Stomach smooth muscle (tissue), 2 donors: ENCODE data around the gene ST3GAL3.

Experiments
- H3K27ac ChIP-seq: one replicate; pipeline ENCODE4 v1.7.0; 2013; ENCODE audit warnings: mild to moderate bottlenecking, low read length, inconsistent platforms
- H3K27me3 ChIP-seq, 2 donors: one replicate each; pipeline ENCODE4 v1.7.0; 2013; ENCODE audit warnings: low read length in 2 of 2; ENCODE audit not compliant: insufficient read depth in 2 of 2, control insufficient read depth in 1 of 2
- H3K36me3 ChIP-seq, 2 donors: one replicate each; pipeline ENCODE4 v1.7.0; 2013; ENCODE audit warnings: low read length in 2 of 2; ENCODE audit not compliant: control insufficient read depth in 2 of 2, insufficient read depth in 2 of 2
- H3K4me1 ChIP-seq: one replicate; pipeline ENCODE4 v1.7.0; 2013; ENCODE audit warnings: low read length; ENCODE audit not compliant: control insufficient read depth, insufficient read depth
- H3K4me3 ChIP-seq, 2 donors: one replicate each; pipeline ENCODE4 v1.7.0; 2013; ENCODE audit warnings: low read length in 2 of 2
- H3K9ac ChIP-seq, 2 donors: one replicate each; pipeline ENCODE4 v1.7.0; 2013; ENCODE audit warnings: low read length in 2 of 2, mild to moderate bottlenecking in 1 of 2
- H3K9me3 ChIP-seq, 2 donors: one replicate each; pipeline ENCODE4 v1.7.0; 2013; ENCODE audit warnings: low read length in 2 of 2; ENCODE audit not compliant: control insufficient read depth in 2 of 2
- donor health status: healthy.
- donor health status: Pancreatic carcinoma.

Gene ST3GAL3

DNA sequence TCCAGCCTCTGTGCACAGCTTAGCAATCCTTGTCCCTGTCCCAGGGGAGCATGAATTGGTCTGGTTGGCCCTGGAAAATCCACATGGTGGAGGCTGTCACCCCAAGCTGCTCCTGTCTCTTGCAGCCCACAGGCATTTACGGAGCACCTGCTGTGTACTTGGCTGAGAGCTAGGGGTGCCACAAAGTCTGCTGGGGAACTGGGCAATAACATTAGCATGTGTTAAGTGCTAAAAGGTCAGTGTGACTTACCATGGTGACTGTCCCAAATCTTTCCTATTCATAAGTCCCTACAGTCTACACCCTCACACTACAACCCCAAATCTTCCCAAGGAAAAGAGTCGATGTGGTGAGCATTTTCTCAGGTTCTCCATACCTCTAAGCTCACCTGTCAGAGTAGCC lies 172.7 kb downstream of the ST3GAL3 start:
- Histone ChIP-seq H3K9ac (no peak overlapping the region), H3K27me3 (no peaks in the 10 kb centered on the region), H3K27ac (no peak overlapping the region)

GRCh38 chr1:43880604-43881003 lies 173.3 kb downstream of the ST3GAL3 start:
- no peak overlapping the region for H3K27ac ChIP-seq
- H3K27me3 ChIP-seq, result no peaks in the 10 kb centered on the region
- peaks cover 6% of the 10 kb centered on the region for H3K4me1 ChIP-seq
- H3K9me3 ChIP-seq, result no peaks in the 10 kb centered on the region
- H3K9ac ChIP-seq, result no peak overlapping the region
- H3K4me3 ChIP-seq, result no peak overlapping the region
- H3K36me3 ChIP-seq, result peaks cover 0 to 10% of the 10 kb centered on the region in 2 donors

More for the DNA sequence above, 172.7 kb downstream of the ST3GAL3 start:
- Histone ChIP-seq H3K4me1 (peaks cover 6% of the 10 kb centered on the region), H3K9me3 (no peaks in the 10 kb centered on the region), H3K4me3 (no peak overlapping the region), H3K36me3 (peaks cover 0 to 10% of the 10 kb centered on the region in 2 donors)

DNA sequence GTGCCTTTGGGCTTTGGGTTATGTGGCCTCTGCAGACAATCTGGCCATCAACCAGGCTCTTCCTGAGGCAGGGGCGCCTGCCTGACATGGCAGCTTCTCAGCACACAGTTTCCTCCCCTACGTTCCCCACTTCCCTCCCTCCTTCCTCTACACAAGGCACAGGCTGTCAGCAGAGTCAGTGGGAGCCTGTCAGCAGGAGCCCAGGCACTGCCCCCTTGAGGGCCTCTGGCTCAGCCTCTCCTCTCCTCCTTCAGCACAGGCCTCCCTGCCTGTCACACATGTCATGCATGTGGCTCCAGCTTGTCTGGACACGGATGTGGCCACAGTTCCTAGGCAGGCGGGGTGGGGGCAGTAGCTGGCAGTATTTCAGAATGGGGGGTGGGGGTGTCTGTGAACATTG lies 174.1 kb downstream of the ST3GAL3 start:
- peaks cover 0 to 10% of the 10 kb centered on the region in 2 donors for H3K36me3 ChIP-seq
- H3K9ac ChIP-seq, result no peak overlapping the region
- H3K9me3 ChIP-seq, result no peaks in the 10 kb centered on the region
- H3K4me1 ChIP-seq, result peaks cover 6% of the 10 kb centered on the region
- H3K4me3 ChIP-seq, result no peak overlapping the region
- H3K27ac ChIP-seq, result no peak overlapping the region
- no peaks in the 10 kb centered on the region for H3K27me3 ChIP-seq

DNA sequence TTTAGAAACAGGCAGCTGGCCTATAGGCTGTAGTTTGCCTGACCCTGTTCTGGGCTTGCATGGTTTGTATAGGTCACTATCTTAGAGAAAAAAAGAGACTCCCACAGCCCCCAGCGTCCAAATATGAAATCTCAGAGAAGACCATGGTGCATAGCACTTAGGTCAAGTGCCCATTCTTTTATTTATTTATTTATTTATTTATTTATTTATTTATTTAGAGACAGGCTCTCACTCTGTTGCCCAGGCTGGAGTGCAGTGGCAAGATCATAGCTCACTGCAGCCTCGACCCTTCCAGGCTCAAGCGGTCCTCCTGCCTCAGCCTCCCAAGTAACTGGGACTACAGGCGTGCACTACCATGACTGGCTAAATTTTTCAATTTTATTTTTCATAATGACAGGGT lies 175.4 kb downstream of the ST3GAL3 start:
- H3K9ac ChIP-seq, result no peak overlapping the region
- H3K36me3 ChIP-seq, result peaks cover 0 to 11% of the 10 kb centered on the region in 2 donors
- H3K27ac ChIP-seq, result no peak overlapping the region
- no peaks in the 10 kb centered on the region for H3K27me3 ChIP-seq
- H3K9me3 ChIP-seq, result no peaks in the 10 kb centered on the region
- H3K4me1 ChIP-seq, result peaks cover 6% of the 10 kb centered on the region
- H3K4me3 ChIP-seq, result no peak overlapping the region

DNA sequence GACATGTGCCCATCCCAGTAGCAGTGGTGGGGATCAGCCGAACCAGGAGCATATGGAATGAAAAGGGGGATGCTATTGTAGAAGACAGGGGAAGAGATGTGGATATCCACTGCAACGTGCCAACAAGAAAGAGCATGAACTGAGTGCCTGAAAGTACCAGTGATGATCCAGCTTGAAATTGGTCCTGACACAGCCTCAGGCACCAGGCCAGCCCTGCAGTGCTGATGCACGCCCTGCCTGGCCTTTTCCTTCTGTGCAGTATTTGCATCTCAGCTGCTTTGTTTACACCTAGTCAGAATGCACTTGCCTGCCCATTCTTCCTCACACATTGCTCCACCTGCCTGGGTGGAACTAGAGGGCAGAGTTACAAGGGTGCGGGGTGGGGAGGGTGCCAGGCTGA lies 176.0 kb downstream of the ST3GAL3 start:
- Histone ChIP-seq H3K27me3 (no peaks in the 10 kb centered on the region), H3K4me1 (peaks cover 6% of the 10 kb centered on the region), H3K9ac (no peak overlapping the region), H3K4me3 (no peak overlapping the region), H3K27ac (no peak overlapping the region), H3K36me3 (peaks cover 0 to 13% of the 10 kb centered on the region in 2 donors), H3K9me3 (no peaks in the 10 kb centered on the region)

GRCh38 chr1:43885279-43885801 lies 178.0 kb downstream of the ST3GAL3 start:
- Histone ChIP-seq H3K4me3 (no peak overlapping the region), H3K27ac (no peak overlapping the region), H3K4me1 (peaks cover 5% of the 10 kb centered on the region), H3K27me3 (no peaks in the 10 kb centered on the region), H3K9ac (no peak overlapping the region), H3K36me3 (peaks cover 0 to 10% of the 10 kb centered on the region in 2 donors), H3K9me3 (no peaks in the 10 kb centered on the region)

DNA sequence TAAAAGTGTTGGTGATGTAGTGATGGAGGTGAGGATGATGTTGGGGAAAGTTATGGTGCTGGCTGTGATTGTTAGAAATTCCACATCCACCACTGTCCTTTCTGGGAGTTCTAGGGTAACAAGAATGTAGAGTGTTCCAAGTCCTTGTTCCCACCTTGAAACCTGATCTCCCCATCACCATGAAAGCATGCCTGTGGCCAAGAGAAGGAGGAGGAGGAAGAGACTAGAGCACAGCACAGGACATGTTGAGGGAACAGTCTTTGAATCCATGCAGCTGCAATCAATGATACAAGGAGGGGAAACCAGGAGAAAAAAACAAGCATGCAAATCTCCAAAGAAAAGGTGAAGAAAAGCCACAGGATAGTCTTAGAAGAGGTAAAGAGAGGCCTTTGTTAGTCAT lies 180.4 kb downstream of the ST3GAL3 start:
- H3K27me3 ChIP-seq, result no peaks in the 10 kb centered on the region
- H3K9ac ChIP-seq, result no peak overlapping the region
- H3K4me1 ChIP-seq, result no peaks in the 10 kb centered on the region
- H3K27ac ChIP-seq, result no peak overlapping the region
- no peaks in the 10 kb centered on the region for H3K9me3 ChIP-seq
- peaks cover 0 to 7% of the 10 kb centered on the region in 2 donors for H3K36me3 ChIP-seq
- H3K4me3 ChIP-seq, result no peak overlapping the region

DNA sequence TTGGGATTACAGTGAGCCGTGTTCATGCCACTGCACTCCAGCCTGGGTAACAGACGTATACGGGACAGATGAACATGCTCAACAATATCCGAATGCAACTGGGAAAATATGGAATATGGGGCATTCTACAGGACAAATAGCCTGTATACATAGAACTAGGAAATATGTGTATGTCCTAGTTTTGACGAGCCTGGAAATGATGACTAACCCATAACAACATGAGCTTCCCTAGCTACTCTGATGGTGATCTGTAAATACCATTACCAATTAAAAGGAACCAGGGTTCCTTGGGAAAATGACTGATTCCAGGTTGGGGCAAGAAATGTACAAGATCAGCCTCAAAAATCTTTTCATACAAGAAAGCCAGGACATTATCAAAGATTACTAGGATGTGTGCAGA lies 183.5 kb downstream of the ST3GAL3 start:
- Histone ChIP-seq H3K27ac (no peak overlapping the region), H3K27me3 (no peaks in the 10 kb centered on the region), H3K36me3 (peaks cover 0 to 11% of the 10 kb centered on the region in 2 donors), H3K9ac (no peak overlapping the region), H3K4me3 (no peak overlapping the region), H3K9me3 (no peaks in the 10 kb centered on the region), H3K4me1 (peaks cover 7% of the 10 kb centered on the region)

DNA sequence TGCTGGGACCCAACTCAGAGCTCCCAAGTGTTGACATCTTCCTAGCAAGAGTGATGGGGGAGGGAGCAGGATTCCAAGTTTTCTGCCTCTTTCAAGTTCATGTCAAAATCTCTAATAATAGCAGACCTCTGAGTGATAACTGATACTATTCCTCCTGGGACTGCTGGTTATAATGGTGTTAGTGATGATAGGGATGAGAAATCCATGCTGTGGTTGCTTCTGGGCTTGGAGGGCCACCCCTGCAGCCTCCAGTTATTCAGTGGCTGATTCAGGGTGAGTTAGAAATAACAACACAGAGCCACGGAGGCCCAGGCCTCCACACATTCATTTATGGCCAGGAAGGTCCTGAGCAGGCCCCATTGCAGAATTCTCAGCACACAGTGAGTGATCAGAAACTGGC lies 185.7 kb downstream of the ST3GAL3 start:
- Histone ChIP-seq H3K27me3 (no peaks in the 10 kb centered on the region), H3K27ac (no peak overlapping the region), H3K4me1 (peaks cover 7% of the 10 kb centered on the region), H3K9me3 (no peaks in the 10 kb centered on the region), H3K9ac (no peak overlapping the region), H3K36me3 (peaks cover 3 to 10% of the 10 kb centered on the region in 2 donors), H3K4me3 (no peak overlapping the region)

GRCh38 chr1:43898981-43899380 lies 191.6 kb downstream of the ST3GAL3 start:
- Histone ChIP-seq H3K36me3 (peaks cover 8 to 30% of the 10 kb centered on the region in 2 donors), H3K4me1 (no peaks in the 10 kb centered on the region), H3K4me3 (no peak overlapping the region), H3K9ac (no peak overlapping the region), H3K27me3 (no peaks in the 10 kb centered on the region), H3K27ac (no peak overlapping the region), H3K9me3 (no peaks in the 10 kb centered on the region)

GRCh38 chr1:43900386-43900785 lies 193.1 kb downstream of the ST3GAL3 start:
- no peak overlapping the region for H3K9ac ChIP-seq
- H3K27me3 ChIP-seq, result no peaks in the 10 kb centered on the region
- no peaks in the 10 kb centered on the region for H3K9me3 ChIP-seq
- no peak overlapping the region for H3K4me3 ChIP-seq
- no peak overlapping the region for H3K27ac ChIP-seq
- H3K4me1 ChIP-seq, result no peaks in the 10 kb centered on the region
- peaks cover 8 to 23% of the 10 kb centered on the region in 2 donors for H3K36me3 ChIP-seq
